Tibial artery (tissue), 4 donors: ENCODE results near the gene SLCO3A1.

ENCODE experiments used
- DNase-seq, 2 donors: peaks; one replicate each; pipeline ENCODE4 v3.0.0-alpha.2; 2019
- H3K27ac ChIP-seq, 2 donors: fragments of 200-600 bp; sonication (generic) in 1 of 2; 1 replicate in 1 of 2; 2 replicates in 1 of 2; pipeline ENCODE4 v1.5.1; 2018 to 2019; ENCODE audit warnings: mild to moderate bottlenecking in 1 of 2
- H3K27me3 ChIP-seq, 2 donors: fragments of 200-600 bp; sonication (generic) in 1 of 2; one replicate each; pipeline versions ENCODE4 v1.5.1 to v1.6.0; 2016 to 2019
- H3K36me3 ChIP-seq, 3 donors: fragments of 200-600 bp; sonication (generic) in 2 of 3; one replicate each; pipeline ENCODE4 v1.5.1; 2016 to 2019; ENCODE audit warnings: mild to moderate bottlenecking in 2 of 3
- H3K4me1 ChIP-seq, 4 donors: fragments of 200-600 bp; sonication (generic) in 2 of 4; 1 replicate in 3 of 4; 2 replicates in 1 of 4; pipeline ENCODE4 v1.5.1; 2016 to 2019
- H3K4me3 ChIP-seq, 2 donors: fragments of 200-600 bp; sonication (generic) in 1 of 2; 1 replicate in 1 of 2; 2 replicates in 1 of 2; pipeline ENCODE4 v1.5.1; 2018 to 2019; ENCODE audit warnings: mild to moderate bottlenecking in 2 of 2
- H3K9me3 ChIP-seq, 3 donors: fragments of 200-600 bp; sonication (generic) in 1 of 3; one replicate each; pipeline ENCODE4 v1.5.1; 2016 to 2019
- CTCF ChIP-seq, 2 experiments: fragments of 200-600 bp in 1 of 2; fragments of 450-650 bp in 1 of 2; IDR thresholded peaks; one replicate each; pipeline ENCODE4 v1.5.1; 2017 to 2019; ENCODE audit warnings: antibody characterized with exemption in 2 of 2, mild to moderate bottlenecking in 1 of 2, moderate library complexity in 1 of 2
- intact Hi-C: fragments of 100-400 bp; cut with DNase I; formaldehyde crosslinking; loops from one replicate; pipeline ENCODE4 v1.15.0; 2023; ENCODE audit warnings: low total_unique reads

SLCO3A1 gene

GRCh38 chr15:91909111-91909510 is 55.6 kb downstream of the SLCO3A1 start:
- H3K27ac ChIP-seq, result no peak overlapping the region
- intact Hi-C loops, result no loop called here

GRCh38 chr15:91909574-91909973 is 56.1 kb downstream of the SLCO3A1 start:
- no peak for DNase-seq
- Histone ChIP-seq H3K27ac (no peak overlapping the region), H3K4me3 (no peak overlapping the region), H3K9me3 (no peaks in the 10 kb centered on the region), H3K36me3 (no peaks in the 10 kb centered on the region), H3K27me3 (no peaks in the 10 kb centered on the region), H3K4me1 (peaks cover 0 to 7% (median 0%) of the 10 kb centered on the region in 4 donors)
- intact Hi-C loops, result no loop called here
- no peak for TF ChIP-seq CTCF (IDR thresholded peaks at IDR 0.05)

More at GRCh38 chr15:91909111-91909510, 55.6 kb downstream of the SLCO3A1 start:
- no peaks in the 10 kb centered on the region for H3K27me3 ChIP-seq
- peaks cover 0 to 6% (median 0%) of the 10 kb centered on the region in 4 donors for H3K4me1 ChIP-seq
- H3K36me3 ChIP-seq, result no peaks in the 10 kb centered on the region
- no peaks in the 10 kb centered on the region for H3K9me3 ChIP-seq
- DNase-seq, result no peak
- TF ChIP-seq CTCF (IDR thresholded peaks at IDR 0.05), result no peak
- H3K4me3 ChIP-seq, result no peak overlapping the region

GRCh38 chr15:91911844-91912243 is 58.3 kb downstream of the SLCO3A1 start:
- Histone ChIP-seq H3K9me3 (no peaks in the 10 kb centered on the region), H3K27me3 (no peaks in the 10 kb centered on the region), H3K36me3 (peaks cover 0 to 10% (median 10%) of the 10 kb centered on the region in 3 donors), H3K4me1 (peaks cover 0 to 11% (median 3%) of the 10 kb centered on the region in 4 donors), H3K27ac (no peak overlapping the region), H3K4me3 (no peak overlapping the region)
- no peak for TF ChIP-seq CTCF (IDR thresholded peaks at IDR 0.05)
- intact Hi-C loops, result no loop called here
- DNase-seq, result no peak

GRCh38 chr15:91912336-91912735 is 58.8 kb downstream of the SLCO3A1 start:
- Histone ChIP-seq H3K4me1 (peaks cover 0 to 11% (median 3%) of the 10 kb centered on the region in 4 donors), H3K27ac (no peak overlapping the region), H3K4me3 (no peak overlapping the region), H3K36me3 (peaks cover 0 to 13% (median 10%) of the 10 kb centered on the region in 3 donors), H3K27me3 (no peaks in the 10 kb centered on the region), H3K9me3 (no peaks in the 10 kb centered on the region)
- intact Hi-C loops, result no loop called here
- no peak for DNase-seq
- no peak for TF ChIP-seq CTCF (IDR thresholded peaks at IDR 0.05)

GRCh38 chr15:91913560-91913959 is 60.1 kb downstream of the SLCO3A1 start:
- no peak for DNase-seq
- TF ChIP-seq CTCF (IDR thresholded peaks at IDR 0.05), result no peak
- peaks cover 0 to 16% (median 3%) of the 10 kb centered on the region in 4 donors for H3K4me1 ChIP-seq
- intact Hi-C loops, result no loop called here
- no peak overlapping the region for H3K4me3 ChIP-seq
- H3K27me3 ChIP-seq, result no peaks in the 10 kb centered on the region
- H3K36me3 ChIP-seq, result peaks cover 0 to 13% (median 10%) of the 10 kb centered on the region in 3 donors
- no peaks in the 10 kb centered on the region for H3K9me3 ChIP-seq
- no peak overlapping the region for H3K27ac ChIP-seq

- Histone ChIP-seq H3K27ac (no peak overlapping the region), H3K9me3 (no peaks in the 10 kb centered on the region), H3K36me3 (peaks cover 0 to 13% (median 10%) of the 10 kb centered on the region in 3 donors), H3K27me3 (no peaks in the 10 kb centered on the region), H3K4me1 (peaks cover 0 to 35% (median 13%) of the 10 kb centered on the region in 4 donors), H3K4me3 (no peak overlapping the region)
- DNase-seq, result no peak
- no peak for TF ChIP-seq CTCF (IDR thresholded peaks at IDR 0.05)
- intact Hi-C loops, result no loop called here
These were observed 62.1 kb downstream of the SLCO3A1 start for GRCh38 chr15:91915576-91915975.
